NT2/D1 (cell line): ENCODE results near the gene NMS.

ENCODE experiments used
- DNase-seq: peaks from one replicate; pipeline ENCODE4 v3.0.0-alpha.2; 2011; ENCODE audit warnings: low read depth, low spot score
- H3K27me3 ChIP-seq: 2 replicates; pipeline ENCODE4 v1.6.0; 2011; ENCODE audit warnings: mild to moderate bottlenecking; ENCODE audit not compliant: insufficient read length, insufficient read depth
- H3K36me3 ChIP-seq: 2 replicates; pipeline ENCODE4 v1.6.1; 2011; ENCODE audit warnings: mild to moderate bottlenecking, low read length, mixed read lengths; ENCODE audit not compliant: insufficient read depth, insufficient read length
- H3K4me1 ChIP-seq: 2 replicates; pipeline ENCODE4 v1.5.1; 2011; ENCODE audit not compliant: insufficient read depth, insufficient read length
- H3K4me3 ChIP-seq: 2 replicates; pipeline ENCODE4 v1.5.1; 2011; ENCODE audit warnings: low read depth; ENCODE audit not compliant: insufficient read length
- H3K9ac ChIP-seq: 2 replicates; pipeline ENCODE4 v1.6.0; 2011; ENCODE audit warnings: low read depth; ENCODE audit not compliant: insufficient read length
- H3K9me3 ChIP-seq: 2 replicates; pipeline ENCODE4 v1.5.1; 2011; ENCODE audit warnings: mild to moderate bottlenecking, low read length; ENCODE audit not compliant: insufficient read depth
- SUZ12 ChIP-seq: IDR thresholded peaks from 2 replicates; pipeline ENCODE4 v1.6.1; 2011; ENCODE audit not compliant: insufficient read length, insufficient read depth; ENCODE audit errors: extremely low read depth
- YY1 ChIP-seq: IDR thresholded peaks from 2 replicates; pipeline ENCODE4 v1.6.1; 2011; ENCODE audit not compliant: insufficient read length, insufficient read depth
- ZNF274 ChIP-seq: IDR thresholded peaks from 2 replicates; pipeline ENCODE4 v1.6.1; 2011; ENCODE audit warnings: mild to moderate bottlenecking, low read depth, low read length

The NMS gene

GRCh38 chr2:100460904-100461530 is 9.3 kb upstream of the NMS start:
- no peak overlapping the region for H3K4me3 ChIP-seq
- H3K4me1 ChIP-seq = no peaks in the 10 kb centered on the region
- no peak for TF ChIP-seq SUZ12
- H3K9ac ChIP-seq = no peak overlapping the region
- DNase-seq = no peak
- no peaks in the 10 kb centered on the region for H3K27me3 ChIP-seq
- H3K36me3 ChIP-seq = no peaks in the 10 kb centered on the region
- H3K9me3 ChIP-seq = peaks cover 49% of the 10 kb centered on the region

- Histone ChIP-seq H3K9ac (no peak overlapping the region), H3K4me3 (no peak overlapping the region), H3K36me3 (no peaks in the 10 kb centered on the region), H3K27me3 (no peaks in the 10 kb centered on the region), H3K9me3 (no peaks in the 10 kb centered on the region), H3K4me1 (no peaks in the 10 kb centered on the region)
- TF ChIP-seq YY1 (no peak), SUZ12 (no peak), ZNF274 (no peak)
- no peak for DNase-seq
These were observed 724 bp downstream of the NMS start for GRCh38 chr2:100470898-100471514.

GRCh38 chr2:100476606-100477005 is 6.3 kb downstream of the NMS start:
- no peak for DNase-seq

GRCh38 chr2:100482741-100483140 is 12.5 kb downstream of the NMS start:
- Histone ChIP-seq H3K36me3 (no peaks in the 10 kb centered on the region), H3K9ac (no peak overlapping the region), H3K4me3 (no peak overlapping the region), H3K4me1 (no peaks in the 10 kb centered on the region), H3K9me3 (no peaks in the 10 kb centered on the region), H3K27me3 (no peaks in the 10 kb centered on the region)
- DNase-seq = no peak
- TF ChIP-seq YY1 (no peak), SUZ12 (no peak), ZNF274 (no peak)

More at GRCh38 chr2:100476606-100477005, 6.3 kb downstream of the NMS start:
- Histone ChIP-seq H3K4me1 (no peaks in the 10 kb centered on the region), H3K9ac (no peak overlapping the region), H3K4me3 (no peak overlapping the region), H3K27me3 (no peaks in the 10 kb centered on the region), H3K9me3 (no peaks in the 10 kb centered on the region), H3K36me3 (no peaks in the 10 kb centered on the region)
- TF ChIP-seq ZNF274 (no peak), YY1 (no peak), SUZ12 (no peak)

GRCh38 chr2:100483895-100484294 is 13.6 kb downstream of the NMS start:
- Histone ChIP-seq H3K9ac (no peak overlapping the region), H3K27me3 (no peaks in the 10 kb centered on the region), H3K9me3 (no peaks in the 10 kb centered on the region), H3K4me1 (no peaks in the 10 kb centered on the region), H3K4me3 (no peak overlapping the region), H3K36me3 (no peaks in the 10 kb centered on the region)
- no peak for DNase-seq
- TF ChIP-seq SUZ12 = no peak
- TF ChIP-seq ZNF274 = no peak
- TF ChIP-seq YY1 = no peak

- no peak for TF ChIP-seq SUZ12
- no peak for TF ChIP-seq YY1
- TF ChIP-seq ZNF274 = no peak
- H3K36me3 ChIP-seq = no peaks in the 10 kb centered on the region
- no peak overlapping the region for H3K4me3 ChIP-seq
- no peak overlapping the region for H3K9ac ChIP-seq
- no peaks in the 10 kb centered on the region for H3K9me3 ChIP-seq
- H3K4me1 ChIP-seq = no peaks in the 10 kb centered on the region
- H3K27me3 ChIP-seq = no peaks in the 10 kb centered on the region
- DNase-seq = no peak
These were observed 14.1 kb downstream of the NMS start for GRCh38 chr2:100484390-100484789.

GRCh38 chr2:100485396-100485795 is 15.1 kb downstream of the NMS start:
- no peak for DNase-seq
- no peak for TF ChIP-seq ZNF274
- TF ChIP-seq YY1 = no peak
- no peak for TF ChIP-seq SUZ12
- H3K4me3 ChIP-seq = no peak overlapping the region

More at GRCh38 chr2:100485396-100485795, 15.1 kb downstream of the NMS start:
- Histone ChIP-seq H3K27me3 (no peaks in the 10 kb centered on the region), H3K9me3 (no peaks in the 10 kb centered on the region), H3K4me1 (no peaks in the 10 kb centered on the region), H3K9ac (no peak overlapping the region), H3K36me3 (no peaks in the 10 kb centered on the region)
